Muscle of leg (tissue), 11 donors: ENCODE results near the gene CCSER1. TPM values are rescaled to one million over a fixed set of nuclear protein-coding genes. Genes with fewer than 3 reads are reported as not detected.

Source experiments
- DNase-seq: peaks from one replicate; pipeline ENCODE4 v3.0.0; 2013
- H3K27ac ChIP-seq: one replicate; pipeline ENCODE4 v1.5.1; 2013; ENCODE audit warnings: mild to moderate bottlenecking, low read length, control low read depth
- H3K27me3 ChIP-seq: one replicate; pipeline ENCODE4 v1.6.1; 2013; ENCODE audit warnings: low read length; ENCODE audit not compliant: control insufficient read depth, insufficient read depth
- H3K36me3 ChIP-seq: one replicate; pipeline ENCODE4 v1.6.1; 2013; ENCODE audit warnings: low read length; ENCODE audit not compliant: control insufficient read depth, insufficient read depth
- H3K4me1 ChIP-seq: one replicate; pipeline ENCODE4 v1.6.1; 2013; ENCODE audit warnings: low read length; ENCODE audit not compliant: control insufficient read depth, insufficient read depth
- H3K4me3 ChIP-seq: one replicate; pipeline ENCODE4 v1.5.1; 2013; ENCODE audit warnings: low read length, control low read depth
- H3K9me3 ChIP-seq: replicated peaks from 2 replicates; pipeline ENCODE4 v1.6.1; 2013; ENCODE audit warnings: low read depth, low read length; ENCODE audit not compliant: control insufficient read depth
- WGBS: methylation state at CpG from one replicate; pipeline ENCODE4 v1.1.5; 2013; ENCODE audit warnings: missing lambda C conversion rate; ENCODE audit not compliant: insufficient coverage; 5-methylcytosine and 5-hydroxymethylcytosine counted together
- polyA plus RNA-seq, 8 donors: library from polyadenylated mRNA; unstranded; fragments of 120-200 nt; gene quantifications; one replicate each; pipeline versions ENCODE4 v1.2.1 to v1.2.3, GENCODE V29; 2013; ENCODE audit warnings: inconsistent platforms in 1 of 8, low replicate concordance in 1 of 8; ENCODE audit not compliant: insufficient read length in 8 of 8, insufficient read depth in 1 of 8
- total RNA-seq: library from RNA; stranded (reverse); fragments of 120-200 nt; gene quantifications from one replicate; pipeline ENCODE4 v1.2.4, GENCODE V29; 2013

Gene CCSER1
- total and polyA plus RNA-seq, 9 donors: 0.26 to 1.2 (median 0.41) TPM

DNA sequence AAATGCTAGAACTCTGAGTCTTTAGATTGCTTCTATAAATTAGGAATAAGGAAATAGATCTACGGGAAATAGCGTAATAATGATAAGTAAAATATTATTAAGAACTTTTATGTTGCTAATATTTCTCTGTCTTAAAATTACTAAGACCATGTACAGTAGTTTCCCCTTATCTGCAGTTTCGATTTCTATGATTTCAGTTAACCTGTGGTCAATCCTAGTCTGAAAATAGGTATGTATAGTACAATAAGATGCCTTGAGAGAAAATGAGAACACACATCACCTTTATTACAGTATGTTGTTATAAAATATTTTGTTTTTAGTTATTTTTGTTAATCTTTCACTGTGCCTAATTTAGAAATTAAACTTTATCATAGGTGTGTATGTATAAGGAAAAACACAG is 92.6 kb downstream of the CCSER1 start:
- H3K36me3 ChIP-seq: no peaks in the 10 kb centered on the region
- DNase-seq: no peak
- H3K9me3 ChIP-seq: no peaks in the 10 kb centered on the region
- no peaks in the 10 kb centered on the region for H3K4me1 ChIP-seq
- no peak overlapping the region for H3K27ac ChIP-seq
- H3K27me3 ChIP-seq: no peaks in the 10 kb centered on the region
- WGBS: no CpG with 5 or more reads among the region's 3 CpGs
- H3K4me3 ChIP-seq: no peak overlapping the region

GRCh38 chr4:90220459-90220858 is 93.3 kb downstream of the CCSER1 start:
- Histone ChIP-seq H3K9me3 (no peaks in the 10 kb centered on the region), H3K27ac (no peak overlapping the region), H3K27me3 (no peaks in the 10 kb centered on the region), H3K4me3 (no peak overlapping the region), H3K36me3 (no peaks in the 10 kb centered on the region), H3K4me1 (no peaks in the 10 kb centered on the region)
- DNase-seq: no peak
- no CpG with 5 or more reads among the region's 4 CpGs for WGBS

- no peaks in the 10 kb centered on the region for H3K36me3 ChIP-seq
- no peak overlapping the region for H3K4me3 ChIP-seq
- H3K27ac ChIP-seq: no peak overlapping the region
- no peaks in the 10 kb centered on the region for H3K9me3 ChIP-seq
- H3K4me1 ChIP-seq: no peaks in the 10 kb centered on the region
- no peaks in the 10 kb centered on the region for H3K27me3 ChIP-seq
- DNase-seq: no peak
Observed at GRCh38 chr4:90226734-90227133, 99.5 kb downstream of the CCSER1 start.

GRCh38 chr4:90227177-90227576 is 100.0 kb downstream of the CCSER1 start:
- no peak overlapping the region for H3K4me3 ChIP-seq
- H3K4me1 ChIP-seq: no peaks in the 10 kb centered on the region
- WGBS: no CpG with 5 or more reads among the region's 3 CpGs
- DNase-seq: no peak
- H3K27ac ChIP-seq: no peak overlapping the region
- no peaks in the 10 kb centered on the region for H3K9me3 ChIP-seq
- H3K27me3 ChIP-seq: no peaks in the 10 kb centered on the region
- no peaks in the 10 kb centered on the region for H3K36me3 ChIP-seq

DNA sequence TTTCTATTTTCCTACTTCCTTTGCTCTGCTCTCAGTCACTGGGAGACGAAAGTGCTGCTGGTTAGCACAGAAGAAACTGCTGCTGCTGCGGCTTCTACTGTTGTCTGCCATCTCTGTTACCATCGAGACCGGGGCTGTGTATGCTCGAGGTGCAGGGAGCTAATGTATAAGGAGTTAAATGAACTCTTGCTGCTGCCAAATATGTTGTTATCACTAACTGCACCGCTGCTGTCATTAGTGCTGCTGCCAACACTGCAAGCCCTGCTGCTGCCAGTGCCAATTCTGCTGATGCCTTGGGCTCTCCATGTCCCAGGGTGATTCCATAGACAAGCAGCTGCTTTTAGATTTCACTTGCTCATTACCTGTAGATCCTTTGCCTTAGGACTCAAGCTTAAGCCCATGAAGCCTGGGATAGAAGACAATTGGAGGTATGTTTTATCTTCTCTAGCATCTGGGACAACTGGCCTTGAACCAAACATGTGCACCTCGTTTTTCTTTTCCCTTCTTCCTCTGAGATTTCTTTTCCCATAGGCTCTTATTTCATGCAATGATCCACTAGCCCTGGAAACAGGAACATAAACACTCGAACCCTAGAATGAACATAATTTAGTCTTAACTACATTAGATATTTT is 107.8 kb downstream of the CCSER1 start:
- Histone ChIP-seq H3K9me3 (no peaks in the 10 kb centered on the region), H3K4me1 (no peaks in the 10 kb centered on the region), H3K36me3 (no peaks in the 10 kb centered on the region), H3K4me3 (no peak overlapping the region), H3K27me3 (no peaks in the 10 kb centered on the region), H3K27ac (no peak overlapping the region)
- no peak for DNase-seq
- 65% methylated on average over 4 of the region's 8 CpGs for WGBS

GRCh38 chr4:90237751-90238530 is 110.7 kb downstream of the CCSER1 start:
- DNase-seq: no peak
- Histone ChIP-seq H3K36me3 (no peaks in the 10 kb centered on the region), H3K27ac (no peak overlapping the region), H3K27me3 (no peaks in the 10 kb centered on the region), H3K9me3 (no peaks in the 10 kb centered on the region), H3K4me1 (no peaks in the 10 kb centered on the region), H3K4me3 (no peak overlapping the region)
- no CpG with 5 or more reads among the region's 4 CpGs for WGBS

DNA sequence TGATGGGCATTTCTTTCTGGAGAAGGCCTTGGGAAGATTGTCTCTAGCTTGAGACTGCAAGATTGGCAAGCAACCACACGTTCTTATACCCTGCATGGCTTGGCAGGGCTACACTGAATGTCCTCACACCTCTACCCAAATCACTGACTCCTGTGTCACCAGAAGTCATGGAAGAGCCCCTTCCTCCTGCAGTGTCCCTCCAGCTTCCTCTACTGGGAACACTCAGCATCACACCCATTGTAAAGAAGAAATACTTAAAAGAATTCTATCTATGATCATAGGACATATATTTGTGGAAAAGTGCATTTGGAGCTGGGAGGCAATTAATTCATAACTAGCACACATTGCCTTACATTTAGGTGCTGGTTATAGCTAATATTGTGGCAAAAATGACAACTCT is 113.1 kb downstream of the CCSER1 start:
- Histone ChIP-seq H3K9me3 (no peaks in the 10 kb centered on the region), H3K27me3 (no peaks in the 10 kb centered on the region), H3K27ac (no peak overlapping the region), H3K4me1 (no peaks in the 10 kb centered on the region), H3K36me3 (no peaks in the 10 kb centered on the region), H3K4me3 (no peak overlapping the region)
- WGBS: 60% methylated on average over 1 of the region's 1 CpG
- DNase-seq: no peak

- no peaks in the 10 kb centered on the region for H3K4me1 ChIP-seq
- WGBS: no CpG with 5 or more reads among the region's 3 CpGs
- H3K27ac ChIP-seq: no peak overlapping the region
- H3K27me3 ChIP-seq: no peaks in the 10 kb centered on the region
- H3K36me3 ChIP-seq: no peaks in the 10 kb centered on the region
- H3K9me3 ChIP-seq: no peaks in the 10 kb centered on the region
- H3K4me3 ChIP-seq: no peak overlapping the region
- DNase-seq: no peak
Observed at GRCh38 chr4:90241008-90241407, 113.8 kb downstream of the CCSER1 start.

GRCh38 chr4:90245837-90246236 is 118.6 kb downstream of the CCSER1 start:
- no CpG with 5 or more reads among the region's 1 CpG for WGBS
- H3K27ac ChIP-seq: no peak overlapping the region

GRCh38 chr4:90246816-90247215 is 119.6 kb downstream of the CCSER1 start:
- no CpG with 5 or more reads among the region's 3 CpGs for WGBS
- no peaks in the 10 kb centered on the region for H3K9me3 ChIP-seq
- H3K27me3 ChIP-seq: no peaks in the 10 kb centered on the region
- H3K27ac ChIP-seq: no peak overlapping the region
- no peak overlapping the region for H3K4me3 ChIP-seq
- no peak for DNase-seq
- H3K4me1 ChIP-seq: no peaks in the 10 kb centered on the region
- H3K36me3 ChIP-seq: no peaks in the 10 kb centered on the region

More at GRCh38 chr4:90245837-90246236, 118.6 kb downstream of the CCSER1 start:
- no peaks in the 10 kb centered on the region for H3K9me3 ChIP-seq
- H3K27me3 ChIP-seq: no peaks in the 10 kb centered on the region
- no peaks in the 10 kb centered on the region for H3K36me3 ChIP-seq
- H3K4me3 ChIP-seq: no peak overlapping the region
- H3K4me1 ChIP-seq: no peaks in the 10 kb centered on the region
- DNase-seq: no peak
